ENCODE measurements around the gene EGF.

DNA sequence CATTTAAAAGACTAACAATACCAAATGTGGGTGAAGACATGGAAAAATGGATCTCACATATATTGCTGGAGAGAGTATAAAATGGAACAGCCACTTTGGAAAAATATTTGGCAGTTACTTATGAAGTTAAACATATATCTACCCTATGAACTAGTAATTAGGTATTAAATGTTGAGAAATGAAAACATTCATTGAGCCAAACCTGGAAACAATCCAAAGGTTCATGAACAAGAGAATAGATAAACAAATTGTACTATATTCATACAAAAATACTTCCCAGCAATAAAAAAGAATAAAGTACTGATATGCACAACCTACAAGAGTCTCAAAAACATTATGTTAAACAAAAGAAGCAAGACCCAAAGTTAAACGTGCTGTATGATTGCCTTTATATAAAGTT lies 4.0 kb upstream of the EGF start:
- TF ChIP-seq, protein P1, sequence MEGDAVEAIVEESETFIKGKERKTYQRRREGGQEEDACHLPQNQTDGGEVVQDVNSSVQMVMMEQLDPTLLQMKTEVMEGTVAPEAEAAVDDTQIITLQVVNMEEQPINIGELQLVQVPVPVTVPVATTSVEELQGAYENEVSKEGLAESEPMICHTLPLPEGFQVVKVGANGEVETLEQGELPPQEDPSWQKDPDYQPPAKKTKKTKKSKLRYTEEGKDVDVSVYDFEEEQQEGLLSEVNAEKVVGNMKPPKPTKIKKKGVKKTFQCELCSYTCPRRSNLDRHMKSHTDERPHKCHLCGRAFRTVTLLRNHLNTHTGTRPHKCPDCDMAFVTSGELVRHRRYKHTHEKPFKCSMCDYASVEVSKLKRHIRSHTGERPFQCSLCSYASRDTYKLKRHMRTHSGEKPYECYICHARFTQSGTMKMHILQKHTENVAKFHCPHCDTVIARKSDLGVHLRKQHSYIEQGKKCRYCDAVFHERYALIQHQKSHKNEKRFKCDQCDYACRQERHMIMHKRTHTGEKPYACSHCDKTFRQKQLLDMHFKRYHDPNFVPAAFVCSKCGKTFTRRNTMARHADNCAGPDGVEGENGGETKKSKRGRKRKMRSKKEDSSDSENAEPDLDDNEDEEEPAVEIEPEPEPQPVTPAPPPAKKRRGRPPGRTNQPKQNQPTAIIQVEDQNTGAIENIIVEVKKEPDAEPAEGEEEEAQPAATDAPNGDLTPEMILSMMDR (IDR thresholded peaks at IDR 0.05) = no peak
- no peak for TF ChIP-seq POLR2A (IDR thresholded peaks at IDR 0.05)

Data from testis (tissue), 2 donors.